Measurements from ENCODE around the gene PPARA.

DNA sequence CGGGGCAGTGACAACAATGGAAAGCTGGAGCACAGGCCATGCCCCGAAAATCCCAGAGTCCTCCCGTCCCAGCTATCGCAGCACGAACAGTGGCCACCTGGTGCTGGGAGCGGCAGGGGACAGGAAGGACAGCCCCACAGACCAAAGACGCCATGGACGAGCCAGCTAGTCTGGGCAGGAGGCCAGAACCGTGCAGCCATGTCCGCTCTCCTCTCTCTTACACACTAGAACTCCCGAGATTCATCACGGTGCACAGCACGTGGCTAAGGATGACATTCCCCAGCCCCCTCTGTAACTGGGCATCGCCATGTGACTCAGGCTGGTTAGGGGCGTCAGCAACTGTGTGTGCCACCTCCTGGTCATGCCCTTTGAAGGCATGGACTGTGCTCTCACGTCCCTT, 95.2 kb downstream of the PPARA start:
- TF ChIP-seq, protein P1, sequence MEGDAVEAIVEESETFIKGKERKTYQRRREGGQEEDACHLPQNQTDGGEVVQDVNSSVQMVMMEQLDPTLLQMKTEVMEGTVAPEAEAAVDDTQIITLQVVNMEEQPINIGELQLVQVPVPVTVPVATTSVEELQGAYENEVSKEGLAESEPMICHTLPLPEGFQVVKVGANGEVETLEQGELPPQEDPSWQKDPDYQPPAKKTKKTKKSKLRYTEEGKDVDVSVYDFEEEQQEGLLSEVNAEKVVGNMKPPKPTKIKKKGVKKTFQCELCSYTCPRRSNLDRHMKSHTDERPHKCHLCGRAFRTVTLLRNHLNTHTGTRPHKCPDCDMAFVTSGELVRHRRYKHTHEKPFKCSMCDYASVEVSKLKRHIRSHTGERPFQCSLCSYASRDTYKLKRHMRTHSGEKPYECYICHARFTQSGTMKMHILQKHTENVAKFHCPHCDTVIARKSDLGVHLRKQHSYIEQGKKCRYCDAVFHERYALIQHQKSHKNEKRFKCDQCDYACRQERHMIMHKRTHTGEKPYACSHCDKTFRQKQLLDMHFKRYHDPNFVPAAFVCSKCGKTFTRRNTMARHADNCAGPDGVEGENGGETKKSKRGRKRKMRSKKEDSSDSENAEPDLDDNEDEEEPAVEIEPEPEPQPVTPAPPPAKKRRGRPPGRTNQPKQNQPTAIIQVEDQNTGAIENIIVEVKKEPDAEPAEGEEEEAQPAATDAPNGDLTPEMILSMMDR (IDR thresholded peaks at IDR 0.05; ENCODE audit: low read length), result no peak
- no peak for TF ChIP-seq EZH2 (IDR thresholded peaks at IDR 0.05; ENCODE audit: borderline replicate concordance, low read length)

Data from OCI-LY1 (cell line).